ENCODE results near the gene LAMA3.

LAMA3 gene

GRCh38 chr18:23684515-23685197 is 4.6 kb upstream of the LAMA3 start (continued):
- no peak for TF ChIP-seq ZNF645 (tag by site-specific recombination; IDR thresholded peaks at IDR 0.05)
- TF ChIP-seq ZNF423 (tag by site-specific recombination; IDR thresholded peaks at IDR 0.05), result 0 out of 2 replicates have a peak, but pooled peaks have one; percentile 27
- TF ChIP-seq ZFP41 (tag by site-specific recombination; IDR thresholded peaks at IDR 0.05; ENCODE audit: borderline replicate concordance), result no peak
- TF ChIP-seq, protein P1, sequence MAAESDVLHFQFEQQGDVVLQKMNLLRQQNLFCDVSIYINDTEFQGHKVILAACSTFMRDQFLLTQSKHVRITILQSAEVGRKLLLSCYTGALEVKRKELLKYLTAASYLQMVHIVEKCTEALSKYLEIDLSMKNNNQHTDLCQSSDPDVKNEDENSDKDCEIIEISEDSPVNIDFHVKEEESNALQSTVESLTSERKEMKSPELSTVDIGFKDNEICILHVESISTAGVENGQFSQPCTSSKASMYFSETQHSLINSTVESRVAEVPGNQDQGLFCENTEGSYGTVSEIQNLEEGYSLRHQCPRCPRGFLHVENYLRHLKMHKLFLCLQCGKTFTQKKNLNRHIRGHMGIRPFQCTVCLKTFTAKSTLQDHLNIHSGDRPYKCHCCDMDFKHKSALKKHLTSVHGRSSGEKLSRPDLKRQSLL (tag by site-specific recombination; IDR thresholded peaks at IDR 0.05), result no peak
- no peak for TF ChIP-seq KLF9 (tag by site-specific recombination; IDR thresholded peaks at IDR 0.05; ENCODE audit: low read depth)
- TF ChIP-seq ZNF416 (tag by site-specific recombination; IDR thresholded peaks at IDR 0.05), result no peak
- no peak for TF ChIP-seq ZNF626 (tag by site-specific recombination; IDR thresholded peaks at IDR 0.05)
- TF ChIP-seq ZFP69B (tag by site-specific recombination; IDR thresholded peaks at IDR 0.05), result peak; percentile 78
- no peak for TF ChIP-seq ZNF555 (tag by site-specific recombination; conservative IDR thresholded peaks at IDR 0.05)
- TF ChIP-seq ZNF670 (tag by site-specific recombination; IDR thresholded peaks at IDR 0.05; ENCODE audit: low read depth), result no peak
- no peak for TF ChIP-seq ZNF529 (tag by site-specific recombination; IDR thresholded peaks at IDR 0.05; ENCODE audit: insufficient replicate concordance)
- no peak for TF ChIP-seq ZNF530 (tag by site-specific recombination; IDR thresholded peaks at IDR 0.05; ENCODE audit: low read depth)
- TF ChIP-seq ZNF624 (tag by site-specific recombination; IDR thresholded peaks at IDR 0.05), result no peak
- no peak for TF ChIP-seq ZNF785 (tag by site-specific recombination; IDR thresholded peaks at IDR 0.05)
- TF ChIP-seq ZNF433 (tag by site-specific recombination; IDR thresholded peaks at IDR 0.05; ENCODE audit: low read depth), result no peak
- TF ChIP-seq ZNF514 (tag by site-specific recombination; IDR thresholded peaks at IDR 0.05), result no peak
- peak; percentile 62; the same call in 1 of the 2 replicates for TF ChIP-seq ZBTB1 (tag by site-specific recombination; IDR thresholded peaks at IDR 0.05)
- TF ChIP-seq, protein P2, sequence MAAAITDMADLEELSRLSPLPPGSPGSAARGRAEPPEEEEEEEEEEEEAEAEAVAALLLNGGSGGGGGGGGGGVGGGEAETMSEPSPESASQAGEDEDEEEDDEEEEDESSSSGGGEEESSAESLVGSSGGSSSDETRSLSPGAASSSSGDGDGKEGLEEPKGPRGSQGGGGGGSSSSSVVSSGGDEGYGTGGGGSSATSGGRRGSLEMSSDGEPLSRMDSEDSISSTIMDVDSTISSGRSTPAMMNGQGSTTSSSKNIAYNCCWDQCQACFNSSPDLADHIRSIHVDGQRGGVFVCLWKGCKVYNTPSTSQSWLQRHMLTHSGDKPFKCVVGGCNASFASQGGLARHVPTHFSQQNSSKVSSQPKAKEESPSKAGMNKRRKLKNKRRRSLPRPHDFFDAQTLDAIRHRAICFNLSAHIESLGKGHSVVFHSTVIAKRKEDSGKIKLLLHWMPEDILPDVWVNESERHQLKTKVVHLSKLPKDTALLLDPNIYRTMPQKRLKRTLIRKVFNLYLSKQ (tag by site-specific recombination; IDR thresholded peaks at IDR 0.05; ENCODE audit: borderline replicate concordance), result peak; percentile 80; the same call in 1 of the 2 replicates
- no peak for TF ChIP-seq ZFP37 (tag by site-specific recombination; IDR thresholded peaks at IDR 0.05)
- peak; percentile 98 for TF ChIP-seq HOXD13 (CRISPR knock-in tag; IDR thresholded peaks at IDR 0.05; ENCODE audit: borderline replicate concordance)
- peak; percentile 55 for TF ChIP-seq SP3 (tag by site-specific recombination; IDR thresholded peaks at IDR 0.05)
- no peak for TF ChIP-seq ZNF585B (tag by site-specific recombination; IDR thresholded peaks at IDR 0.05)
- peak; percentile 52 for TF ChIP-seq ZNF121 (tag by site-specific recombination; IDR thresholded peaks at IDR 0.05)
- TF ChIP-seq, protein P3, sequence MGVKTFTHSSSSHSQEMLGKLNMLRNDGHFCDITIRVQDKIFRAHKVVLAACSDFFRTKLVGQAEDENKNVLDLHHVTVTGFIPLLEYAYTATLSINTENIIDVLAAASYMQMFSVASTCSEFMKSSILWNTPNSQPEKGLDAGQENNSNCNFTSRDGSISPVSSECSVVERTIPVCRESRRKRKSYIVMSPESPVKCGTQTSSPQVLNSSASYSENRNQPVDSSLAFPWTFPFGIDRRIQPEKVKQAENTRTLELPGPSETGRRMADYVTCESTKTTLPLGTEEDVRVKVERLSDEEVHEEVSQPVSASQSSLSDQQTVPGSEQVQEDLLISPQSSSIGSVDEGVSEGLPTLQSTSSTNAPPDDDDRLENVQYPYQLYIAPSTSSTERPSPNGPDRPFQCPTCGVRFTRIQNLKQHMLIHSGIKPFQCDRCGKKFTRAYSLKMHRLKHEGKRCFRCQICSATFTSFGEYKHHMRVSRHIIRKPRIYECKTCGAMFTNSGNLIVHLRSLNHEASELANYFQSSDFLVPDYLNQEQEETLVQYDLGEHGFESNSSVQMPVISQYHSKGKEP (tag by site-specific recombination; IDR thresholded peaks at IDR 0.05), result 0 out of 2 replicates have a peak, but pooled peaks have one; percentile 69
- peak; percentile 86 for TF ChIP-seq ZEB2 (tag by site-specific recombination; IDR thresholded peaks at IDR 0.05)
- TF ChIP-seq, protein P4, sequence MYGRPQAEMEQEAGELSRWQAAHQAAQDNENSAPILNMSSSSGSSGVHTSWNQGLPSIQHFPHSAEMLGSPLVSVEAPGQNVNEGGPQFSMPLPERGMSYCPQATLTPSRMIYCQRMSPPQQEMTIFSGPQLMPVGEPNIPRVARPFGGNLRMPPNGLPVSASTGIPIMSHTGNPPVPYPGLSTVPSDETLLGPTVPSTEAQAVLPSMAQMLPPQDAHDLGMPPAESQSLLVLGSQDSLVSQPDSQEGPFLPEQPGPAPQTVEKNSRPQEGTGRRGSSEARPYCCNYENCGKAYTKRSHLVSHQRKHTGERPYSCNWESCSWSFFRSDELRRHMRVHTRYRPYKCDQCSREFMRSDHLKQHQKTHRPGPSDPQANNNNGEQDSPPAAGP (tag by site-specific recombination; IDR thresholded peaks at IDR 0.05), result no peak
- peak; percentile 47 for TF ChIP-seq ZSCAN4 (tag by site-specific recombination; IDR thresholded peaks at IDR 0.05)
- TF ChIP-seq ZNF561 (tag by site-specific recombination; IDR thresholded peaks at IDR 0.05; ENCODE audit: borderline replicate concordance), result no peak; the same call in 1 of the 2 replicates
- no peak for TF ChIP-seq ZNF621 (tag by site-specific recombination; IDR thresholded peaks at IDR 0.05)
- no peak for TF ChIP-seq REPIN1 (tag by site-specific recombination; IDR thresholded peaks at IDR 0.05; ENCODE audit: low read depth)
- peak; percentile 96 for TF ChIP-seq ZSCAN30 (tag by site-specific recombination; IDR thresholded peaks at IDR 0.05)
- TF ChIP-seq SETDB1 (IDR thresholded peaks at IDR 0.05; ENCODE audit: insufficient read length, low read length), result no peak
